ENCODE measurements around the gene RFX3.

Gene RFX3

DNA sequence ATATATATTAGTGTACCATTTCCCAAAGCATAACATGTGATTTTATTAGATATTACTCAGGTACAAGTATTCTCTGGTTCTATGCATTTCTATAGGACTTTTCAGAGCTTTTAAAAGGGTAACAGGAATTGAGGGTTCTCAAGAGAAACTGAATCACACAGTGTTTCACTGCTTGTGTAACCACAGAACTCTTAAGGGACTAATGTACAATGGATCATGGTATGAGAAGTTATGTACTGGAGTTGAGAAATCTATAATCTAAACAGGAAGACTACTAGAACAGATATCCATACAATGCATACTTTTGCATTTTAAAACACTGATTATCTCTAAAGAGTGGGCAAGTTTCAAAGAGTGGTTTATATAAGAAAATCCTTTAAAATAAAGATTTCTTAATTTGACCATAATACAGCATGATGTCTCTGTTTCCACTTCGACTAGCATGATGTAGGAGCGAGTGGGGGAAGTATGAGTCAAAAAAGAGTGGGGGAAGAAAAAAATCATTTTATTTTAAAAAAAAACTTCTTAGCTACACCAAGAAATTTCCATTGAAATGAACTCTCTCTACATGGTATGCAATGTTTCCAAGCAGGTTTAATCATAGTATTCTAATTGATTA lies 183.5 kb downstream of the RFX3 start:
- Histone ChIP-seq H2AFZ (ENCODE audit: low read depth, low read length) (no peak overlapping the region), H3K4me1 (ENCODE audit: insufficient read depth, low read length) (peaks cover 3% of the 10 kb centered on the region; the same call in 1 of the 2 replicates), H3K27me3 (ENCODE audit: insufficient read depth, low read length, poor library complexity) (no peaks in the 10 kb centered on the region), H3K79me2 (ENCODE audit: insufficient read depth, low read length) (no peaks in the 10 kb centered on the region), H3K9ac (ENCODE audit: low read depth, low read length) (no peak overlapping the region), H3K36me3 (ENCODE audit: insufficient read depth, low read length) (no peaks in the 10 kb centered on the region), H3K27ac (ENCODE audit: low read length) (no peak overlapping the region), H3K9me3 (ENCODE audit: insufficient read depth, low read length, severe bottlenecking) (no peaks in the 10 kb centered on the region), H3K4me3 (ENCODE audit: low read depth in 1 of 2, low read length in 2 of 2) (no peak overlapping the region), H4K20me1 (ENCODE audit: insufficient read depth, low read length) (no peaks in the 10 kb centered on the region), H3K4me2 (ENCODE audit: insufficient read depth, low read length) (no peak overlapping the region)
- no peak for TF ChIP-seq EZH2 (IDR thresholded peaks at IDR 0.05; ENCODE audit: borderline replicate concordance, low read depth, low read length, severe bottlenecking)
- TF ChIP-seq, protein P1, sequence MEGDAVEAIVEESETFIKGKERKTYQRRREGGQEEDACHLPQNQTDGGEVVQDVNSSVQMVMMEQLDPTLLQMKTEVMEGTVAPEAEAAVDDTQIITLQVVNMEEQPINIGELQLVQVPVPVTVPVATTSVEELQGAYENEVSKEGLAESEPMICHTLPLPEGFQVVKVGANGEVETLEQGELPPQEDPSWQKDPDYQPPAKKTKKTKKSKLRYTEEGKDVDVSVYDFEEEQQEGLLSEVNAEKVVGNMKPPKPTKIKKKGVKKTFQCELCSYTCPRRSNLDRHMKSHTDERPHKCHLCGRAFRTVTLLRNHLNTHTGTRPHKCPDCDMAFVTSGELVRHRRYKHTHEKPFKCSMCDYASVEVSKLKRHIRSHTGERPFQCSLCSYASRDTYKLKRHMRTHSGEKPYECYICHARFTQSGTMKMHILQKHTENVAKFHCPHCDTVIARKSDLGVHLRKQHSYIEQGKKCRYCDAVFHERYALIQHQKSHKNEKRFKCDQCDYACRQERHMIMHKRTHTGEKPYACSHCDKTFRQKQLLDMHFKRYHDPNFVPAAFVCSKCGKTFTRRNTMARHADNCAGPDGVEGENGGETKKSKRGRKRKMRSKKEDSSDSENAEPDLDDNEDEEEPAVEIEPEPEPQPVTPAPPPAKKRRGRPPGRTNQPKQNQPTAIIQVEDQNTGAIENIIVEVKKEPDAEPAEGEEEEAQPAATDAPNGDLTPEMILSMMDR (IDR thresholded peaks at IDR 0.05; ENCODE audit: borderline replicate concordance, extremely low read depth, low read length, poor library complexity, severe bottlenecking) = no peak
- ATAC-seq (ENCODE audit: insufficient read depth, low read depth) (no peak), DNase-seq (no peak)

DNA sequence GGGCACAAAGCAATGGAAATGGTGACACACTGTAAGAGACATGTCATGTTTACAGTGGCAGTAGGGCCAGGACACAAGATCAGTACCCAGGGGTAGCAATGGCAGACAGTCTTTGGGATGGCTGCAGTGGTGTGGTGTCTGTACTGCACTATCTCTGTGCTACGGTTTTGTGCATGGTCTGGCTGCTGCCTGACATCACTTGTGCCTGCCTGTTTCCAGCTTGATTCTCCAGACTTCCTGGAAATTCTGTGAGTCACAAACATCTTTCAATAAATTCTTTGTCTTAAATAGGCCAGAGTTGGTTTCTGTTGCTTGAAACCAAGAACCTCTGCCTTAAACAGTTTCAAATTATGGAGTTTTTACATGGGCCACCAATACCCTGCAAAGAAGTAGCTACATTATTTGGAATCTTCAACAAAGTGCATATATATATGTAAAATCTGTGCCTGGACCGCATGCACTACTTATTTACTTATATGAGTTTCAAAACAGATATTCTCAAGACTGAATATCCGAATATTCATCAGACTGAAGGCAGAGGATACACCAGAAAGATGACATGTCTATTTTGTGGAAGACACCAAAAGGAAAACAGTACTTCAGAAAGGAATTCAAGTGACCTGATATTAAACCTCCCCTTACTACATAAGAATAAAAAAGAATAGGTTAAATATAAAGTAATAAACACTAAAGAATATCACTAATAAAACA lies 188.1 kb downstream of the RFX3 start:
- Histone ChIP-seq H3K9ac (ENCODE audit: low read depth, low read length) (no peak overlapping the region), H3K27me3 (ENCODE audit: insufficient read depth, low read length, poor library complexity) (no peaks in the 10 kb centered on the region), H3K79me2 (ENCODE audit: insufficient read depth, low read length) (no peaks in the 10 kb centered on the region), H3K4me3 (ENCODE audit: low read depth in 1 of 2, low read length in 2 of 2) (no peak overlapping the region), H4K20me1 (ENCODE audit: insufficient read depth, low read length) (no peaks in the 10 kb centered on the region), H3K27ac (ENCODE audit: low read length) (no peak overlapping the region), H3K9me3 (ENCODE audit: insufficient read depth, low read length, severe bottlenecking) (no peaks in the 10 kb centered on the region), H2AFZ (ENCODE audit: low read depth, low read length) (no peak overlapping the region), H3K4me2 (ENCODE audit: insufficient read depth, low read length) (no peak overlapping the region), H3K36me3 (ENCODE audit: insufficient read depth, low read length) (no peaks in the 10 kb centered on the region), H3K4me1 (ENCODE audit: insufficient read depth, low read length) (peaks cover 3% of the 10 kb centered on the region; the same call in 1 of the 2 replicates)
- no peak for TF ChIP-seq EZH2 (IDR thresholded peaks at IDR 0.05; ENCODE audit: borderline replicate concordance, low read depth, low read length, severe bottlenecking)
- TF ChIP-seq, protein P1 (IDR thresholded peaks at IDR 0.05; ENCODE audit: borderline replicate concordance, extremely low read depth, low read length, poor library complexity, severe bottlenecking) = no peak
- DNase-seq = peak; percentile 6
- peak; percentile 47; the same call in 2 of the 3 replicates for ATAC-seq (ENCODE audit: insufficient read depth, low read depth)

DNA sequence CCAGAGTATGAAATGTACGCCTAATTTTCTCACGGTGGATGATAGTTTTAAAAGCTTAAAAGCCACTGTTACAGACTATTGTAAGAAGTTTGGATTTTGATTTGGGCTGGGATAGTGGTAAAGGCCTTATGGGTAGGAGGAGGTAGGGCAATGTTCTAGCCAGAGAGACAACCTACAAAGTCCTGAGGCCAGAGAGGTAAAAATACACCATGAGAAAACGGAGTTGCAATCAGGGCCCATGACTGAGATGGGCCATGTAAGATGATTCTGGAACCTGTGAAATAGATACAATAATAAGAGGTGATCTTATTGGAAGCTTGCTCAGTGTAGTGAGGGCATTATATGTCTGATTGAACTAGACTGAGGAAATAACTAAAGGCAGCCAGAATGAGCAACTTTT lies 188.8 kb downstream of the RFX3 start:
- H3K4me1 ChIP-seq (ENCODE audit: insufficient read depth, low read length) = peaks cover 3% of the 10 kb centered on the region; the same call in 1 of the 2 replicates
- H3K27ac ChIP-seq (ENCODE audit: low read length) = no peak overlapping the region
- no peak overlapping the region for H2AFZ ChIP-seq (ENCODE audit: low read depth, low read length)
- H3K4me2 ChIP-seq (ENCODE audit: insufficient read depth, low read length) = no peak overlapping the region
- DNase-seq (no peak), ATAC-seq (ENCODE audit: insufficient read depth, low read depth) (no peak)
- H3K9me3 ChIP-seq (ENCODE audit: insufficient read depth, low read length, severe bottlenecking) = no peaks in the 10 kb centered on the region
- H3K4me3 ChIP-seq (ENCODE audit: low read depth in 1 of 2, low read length in 2 of 2) = no peak overlapping the region
- H3K9ac ChIP-seq (ENCODE audit: low read depth, low read length) = no peak overlapping the region
- no peaks in the 10 kb centered on the region for H4K20me1 ChIP-seq (ENCODE audit: insufficient read depth, low read length)
- no peaks in the 10 kb centered on the region for H3K79me2 ChIP-seq (ENCODE audit: insufficient read depth, low read length)
- TF ChIP-seq, protein P1 (IDR thresholded peaks at IDR 0.05; ENCODE audit: borderline replicate concordance, extremely low read depth, low read length, poor library complexity, severe bottlenecking) = no peak
- TF ChIP-seq EZH2 (IDR thresholded peaks at IDR 0.05; ENCODE audit: borderline replicate concordance, low read depth, low read length, severe bottlenecking) = no peak
- no peaks in the 10 kb centered on the region for H3K27me3 ChIP-seq (ENCODE audit: insufficient read depth, low read length, poor library complexity)
- H3K36me3 ChIP-seq (ENCODE audit: insufficient read depth, low read length) = no peaks in the 10 kb centered on the region
